BJ (cell line): ENCODE results near the gene STIM2. TPM values are rescaled to one million over a fixed set of nuclear protein-coding genes. Genes with fewer than 3 reads are reported as not detected.

Source experiments
- CTCF ChIA-PET: fragments of 350-600 bp; formaldehyde crosslinking; extraction: SDS; loops from one replicate; lab custom pipeline; 2021; ENCODE audit warnings: antibody characterized with exemption, inconsistent platforms; lab: Yijun Ruan, JAX
- POLR2A ChIA-PET: fragments of 300-600 bp; sonication (Branson Sonifier 250); formaldehyde crosslinking; extraction: SDS; loops from one replicate; lab custom pipeline; 2021; ENCODE audit warnings: antibody characterized with exemption; lab: Charles Lee
- DNase-seq: peaks from one replicate; pipeline ENCODE4 v3.0.0-alpha.2; 2011; ENCODE audit warnings: low read depth
- H3K27me3 ChIP-seq: 2 replicates; pipeline ENCODE4 v1.6.0; 2011; ENCODE audit warnings: low read length; ENCODE audit not compliant: control insufficient read depth, insufficient read depth
- H3K36me3 ChIP-seq: 2 replicates; pipeline ENCODE4 v1.5.1; 2011; ENCODE audit warnings: low read length; ENCODE audit not compliant: control insufficient read depth, insufficient read depth
- H3K4me3 ChIP-seq: 2 replicates; pipeline ENCODE4 v1.5.1; 2011; ENCODE audit warnings: low read depth, mild to moderate bottlenecking, control low read depth, low read length
- polyA plus RNA-seq: library from polyadenylated mRNA; depleted of rRNA; stranded (reverse); fragments of >200 nt; gene quantifications from 2 replicates; pipeline ENCODE4 v1.2.3, GENCODE V29; 2011
- TF ChIP-seq, protein P1 (sequence below): IDR thresholded peaks from 2 replicates; pipeline ENCODE4 v1.5.1; 2011; ENCODE audit warnings: low read depth, mild to moderate bottlenecking, control low read depth, inconsistent platforms, low read length, moderate library complexity; ENCODE audit not compliant: insufficient read depth

Gene STIM2
- polyA plus RNA-seq, 1 experiment, result 17.8 TPM

DNA sequence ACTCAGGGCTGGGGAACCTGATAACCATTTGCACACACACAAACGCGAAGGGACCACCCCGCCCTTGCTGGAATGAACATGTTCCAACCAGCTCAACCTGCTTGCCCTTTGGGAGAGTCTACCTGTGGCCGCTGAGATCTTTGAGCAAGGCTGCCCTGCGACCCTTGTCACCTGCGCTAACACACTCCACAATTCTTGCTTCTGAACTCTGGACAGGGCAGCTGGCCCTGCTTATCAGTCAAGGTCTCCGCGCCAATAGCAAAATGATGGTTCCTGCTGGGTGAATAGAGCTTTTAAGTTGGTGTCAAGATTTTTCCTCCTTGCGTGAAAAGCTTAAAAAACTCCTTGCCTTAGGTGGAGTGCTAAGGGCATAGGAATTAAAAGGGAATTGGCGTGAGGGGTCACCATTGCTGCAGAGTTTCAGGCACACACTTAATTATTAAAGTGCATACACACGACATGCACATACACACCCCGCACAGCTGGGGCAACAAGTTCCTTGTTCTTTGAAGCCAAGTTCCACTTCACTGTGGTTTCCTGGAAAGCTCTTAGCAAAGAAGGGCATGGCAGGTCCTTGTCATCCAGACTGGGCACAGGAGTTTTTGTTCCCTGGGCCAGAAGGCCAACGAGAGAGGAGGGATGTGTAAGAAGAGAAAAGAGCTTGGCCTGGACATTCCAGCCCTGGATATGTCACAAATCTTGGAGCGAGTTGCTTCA is 207.7 kb downstream of the STIM2 start:
- H3K4me3 ChIP-seq, result no peak overlapping the region
- no peak for DNase-seq
- CTCF ChIA-PET, result interaction anchor here (1.1 to 1.2 kb wide), 2 partner anchors 10 to 20 kb away, joined by 3 to 6 read pairs; no protein-coding TSS in a partner anchor
- H3K36me3 ChIP-seq, result no peaks in the 10 kb centered on the region
- TF ChIP-seq, protein P1, sequence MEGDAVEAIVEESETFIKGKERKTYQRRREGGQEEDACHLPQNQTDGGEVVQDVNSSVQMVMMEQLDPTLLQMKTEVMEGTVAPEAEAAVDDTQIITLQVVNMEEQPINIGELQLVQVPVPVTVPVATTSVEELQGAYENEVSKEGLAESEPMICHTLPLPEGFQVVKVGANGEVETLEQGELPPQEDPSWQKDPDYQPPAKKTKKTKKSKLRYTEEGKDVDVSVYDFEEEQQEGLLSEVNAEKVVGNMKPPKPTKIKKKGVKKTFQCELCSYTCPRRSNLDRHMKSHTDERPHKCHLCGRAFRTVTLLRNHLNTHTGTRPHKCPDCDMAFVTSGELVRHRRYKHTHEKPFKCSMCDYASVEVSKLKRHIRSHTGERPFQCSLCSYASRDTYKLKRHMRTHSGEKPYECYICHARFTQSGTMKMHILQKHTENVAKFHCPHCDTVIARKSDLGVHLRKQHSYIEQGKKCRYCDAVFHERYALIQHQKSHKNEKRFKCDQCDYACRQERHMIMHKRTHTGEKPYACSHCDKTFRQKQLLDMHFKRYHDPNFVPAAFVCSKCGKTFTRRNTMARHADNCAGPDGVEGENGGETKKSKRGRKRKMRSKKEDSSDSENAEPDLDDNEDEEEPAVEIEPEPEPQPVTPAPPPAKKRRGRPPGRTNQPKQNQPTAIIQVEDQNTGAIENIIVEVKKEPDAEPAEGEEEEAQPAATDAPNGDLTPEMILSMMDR, result no peak
- H3K27me3 ChIP-seq, result no peaks in the 10 kb centered on the region
- POLR2A ChIA-PET, result no interaction called here
